Stimulated activated CD4-positive, alpha-beta T cell treated with anti-CD3 and anti-CD28 coated beads, TNF-alpha, amount 100 ng/mL, for 4 hours (primary cell): ENCODE results near the gene C4B.
"Not testable (repeated sequence)": the region's sequence is repeated elsewhere in the genome, so short reads cannot be mapped to it uniquely, and the experiment has no call there.

Experiments used
- DNase-seq, 3 experiments: peaks; one replicate each; pipeline ENCODE4 v3.0.0-alpha.2; 2020; ENCODE audit warnings: low read depth in 3 of 3

C4B gene

GRCh38 chr6:32035283-32036013 is 20.9 kb downstream of the C4B start:
- DNase-seq, result not testable (repeated sequence)

GRCh38 chr6:32037136-32037535 is 22.5 kb downstream of the C4B start:
- not testable (repeated sequence) for DNase-seq

DNA sequence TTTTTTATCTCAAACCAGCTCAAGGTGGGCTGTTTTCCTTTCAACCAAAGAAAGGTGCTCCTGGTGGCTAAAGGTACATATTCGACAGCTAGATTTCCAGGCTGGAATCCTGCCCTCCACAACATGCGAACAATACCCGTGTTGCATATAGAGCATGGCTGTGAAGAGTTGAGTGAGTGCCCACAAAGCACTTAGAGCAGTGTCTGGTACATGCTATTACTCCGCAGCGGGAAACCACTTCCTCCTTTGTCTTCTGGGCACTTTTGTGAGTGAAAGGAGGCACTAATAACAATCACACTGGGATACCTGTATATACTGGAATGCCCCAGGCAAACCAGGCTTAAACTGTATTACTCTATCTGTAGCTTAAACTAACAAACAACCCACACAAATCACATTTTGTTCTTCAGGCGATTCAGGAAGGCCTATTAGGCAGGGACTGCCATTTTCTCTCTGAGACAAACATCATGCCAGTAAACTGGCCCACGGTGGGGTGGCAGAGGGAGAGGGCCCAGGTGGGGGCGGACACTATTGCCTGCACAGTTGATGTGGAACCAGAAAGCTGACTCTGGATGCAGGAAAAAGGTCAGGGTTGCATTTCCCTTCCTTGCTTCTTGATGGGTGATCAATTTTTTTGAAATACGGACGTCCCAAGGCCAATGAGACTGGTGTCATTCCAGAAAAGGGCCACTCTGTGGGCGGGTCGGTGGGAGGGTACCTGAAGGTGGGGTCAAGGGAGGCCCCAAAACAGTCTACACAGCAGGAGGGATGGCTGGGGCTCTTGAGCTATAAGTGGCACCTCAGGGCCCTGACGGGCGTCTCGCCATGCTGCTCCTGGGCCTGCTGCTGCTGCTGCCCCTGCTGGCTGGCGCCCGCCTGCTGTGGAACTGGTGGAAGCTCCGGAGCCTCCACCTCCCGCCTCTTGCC is 23.3 kb downstream of the C4B start, which contains the start of gene CYP21A2:
CYP21A2 (plus strand) TSS at position 818 of the 927 bp plus-strand sequence; CDS start at position 826, 8 bp downstream.
- not testable (repeated sequence) for DNase-seq

DNA sequence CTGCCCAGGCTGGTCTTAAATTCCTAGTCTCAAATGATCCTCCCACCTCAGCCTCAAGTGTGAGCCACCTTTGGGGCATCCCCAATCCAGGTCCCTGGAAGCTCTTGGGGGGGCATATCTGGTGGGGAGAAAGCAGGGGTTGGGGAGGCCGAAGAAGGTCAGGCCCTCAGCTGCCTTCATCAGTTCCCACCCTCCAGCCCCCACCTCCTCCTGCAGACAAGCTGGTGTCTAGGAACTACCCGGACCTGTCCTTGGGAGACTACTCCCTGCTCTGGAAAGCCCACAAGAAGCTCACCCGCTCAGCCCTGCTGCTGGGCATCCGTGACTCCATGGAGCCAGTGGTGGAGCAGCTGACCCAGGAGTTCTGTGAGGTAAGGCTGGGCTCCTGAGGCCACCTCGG is 24.3 kb downstream of the C4B start:
- DNase-seq, result not testable (repeated sequence)

DNA sequence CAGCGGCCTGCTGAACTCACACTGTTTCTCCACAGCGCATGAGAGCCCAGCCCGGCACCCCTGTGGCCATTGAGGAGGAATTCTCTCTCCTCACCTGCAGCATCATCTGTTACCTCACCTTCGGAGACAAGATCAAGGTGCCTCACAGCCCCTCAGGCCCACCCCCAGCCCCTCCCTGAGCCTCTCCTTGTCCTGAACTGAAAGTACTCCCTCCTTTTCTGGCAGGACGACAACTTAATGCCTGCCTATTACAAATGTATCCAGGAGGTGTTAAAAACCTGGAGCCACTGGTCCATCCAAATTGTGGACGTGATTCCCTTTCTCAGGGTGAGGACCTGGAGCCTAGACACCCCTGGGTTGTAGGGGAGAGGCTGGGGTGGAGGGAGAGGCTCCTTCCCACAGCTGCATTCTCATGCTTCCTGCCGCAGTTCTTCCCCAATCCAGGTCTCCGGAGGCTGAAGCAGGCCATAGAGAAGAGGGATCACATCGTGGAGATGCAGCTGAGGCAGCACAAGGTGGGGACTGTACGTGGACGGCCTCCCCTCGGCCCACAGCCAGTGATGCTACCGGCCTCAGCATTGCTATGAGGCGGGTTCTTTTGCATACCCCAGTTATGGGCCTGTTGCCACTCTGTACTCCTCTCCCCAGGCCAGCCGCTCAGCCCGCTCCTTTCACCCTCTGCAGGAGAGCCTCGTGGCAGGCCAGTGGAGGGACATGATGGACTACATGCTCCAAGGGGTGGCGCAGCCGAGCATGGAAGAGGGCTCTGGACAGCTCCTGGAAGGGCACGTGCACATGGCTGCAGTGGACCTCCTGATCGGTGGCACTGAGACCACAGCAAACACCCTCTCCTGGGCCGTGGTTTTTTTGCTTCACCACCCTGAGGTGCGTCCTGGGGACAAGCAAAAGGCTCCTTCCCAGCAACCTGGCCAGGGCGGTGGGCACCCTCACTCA is 25.0 kb downstream of the C4B start:
- not testable (repeated sequence) for DNase-seq

DNA sequence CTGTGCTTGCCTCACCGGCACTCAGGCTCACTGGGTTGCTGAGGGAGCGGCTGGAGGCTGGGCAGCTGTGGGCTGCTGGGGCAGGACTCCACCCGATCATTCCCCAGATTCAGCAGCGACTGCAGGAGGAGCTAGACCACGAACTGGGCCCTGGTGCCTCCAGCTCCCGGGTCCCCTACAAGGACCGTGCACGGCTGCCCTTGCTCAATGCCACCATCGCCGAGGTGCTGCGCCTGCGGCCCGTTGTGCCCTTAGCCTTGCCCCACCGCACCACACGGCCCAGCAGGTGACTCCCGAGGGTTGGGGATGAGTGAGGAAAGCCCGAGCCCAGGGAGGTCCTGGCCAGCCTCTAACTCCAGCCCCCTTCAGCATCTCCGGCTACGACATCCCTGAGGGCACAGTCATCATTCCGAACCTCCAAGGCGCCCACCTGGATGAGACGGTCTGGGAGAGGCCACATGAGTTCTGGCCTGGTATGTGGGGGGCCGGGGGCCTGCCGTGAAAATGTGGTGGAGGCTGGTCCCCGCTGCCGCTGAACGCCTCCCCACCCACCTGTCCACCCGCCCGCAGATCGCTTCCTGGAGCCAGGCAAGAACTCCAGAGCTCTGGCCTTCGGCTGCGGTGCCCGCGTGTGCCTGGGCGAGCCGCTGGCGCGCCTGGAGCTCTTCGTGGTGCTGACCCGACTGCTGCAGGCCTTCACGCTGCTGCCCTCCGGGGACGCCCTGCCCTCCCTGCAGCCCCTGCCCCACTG is 25.9 kb downstream of the C4B start:
- DNase-seq, result not testable (repeated sequence)

DNA sequence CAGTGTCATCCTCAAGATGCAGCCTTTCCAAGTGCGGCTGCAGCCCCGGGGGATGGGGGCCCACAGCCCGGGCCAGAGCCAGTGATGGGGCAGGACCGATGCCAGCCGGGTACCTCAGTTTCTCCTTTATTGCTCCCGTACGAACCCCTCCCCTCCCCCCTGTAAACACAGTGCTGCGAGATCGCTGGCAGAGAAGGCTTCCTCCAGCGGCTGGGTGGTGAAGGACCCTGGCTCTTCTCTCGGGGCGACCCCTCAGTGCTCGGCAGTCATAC is 26.4 kb downstream of the C4B start:
- DNase-seq, result not testable (repeated sequence)

GRCh38 chr6:32041385-32041784 is 26.8 kb downstream of the C4B start:
- not testable (repeated sequence) for DNase-seq

DNA sequence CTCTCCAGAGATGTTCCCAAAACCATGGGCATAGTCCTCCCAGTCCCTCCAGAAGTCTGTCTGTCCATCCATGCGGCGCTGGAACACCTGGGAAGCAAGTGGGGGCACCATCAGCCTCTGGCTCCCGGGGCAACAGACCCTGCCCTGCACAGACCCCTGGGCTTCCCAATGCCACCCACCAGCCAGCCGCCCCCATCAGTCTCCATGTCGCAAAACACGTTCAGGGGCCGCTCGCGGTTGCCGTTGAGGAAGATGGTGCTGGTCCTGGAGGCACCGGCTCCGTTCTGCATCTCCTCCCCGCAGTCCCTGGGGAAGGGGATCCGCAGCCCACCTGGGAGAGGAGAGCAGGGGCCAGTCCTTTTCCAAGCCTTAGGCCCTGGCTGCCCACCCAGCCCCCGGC is 27.7 kb downstream of the C4B start:
- not testable (repeated sequence) for DNase-seq

DNA sequence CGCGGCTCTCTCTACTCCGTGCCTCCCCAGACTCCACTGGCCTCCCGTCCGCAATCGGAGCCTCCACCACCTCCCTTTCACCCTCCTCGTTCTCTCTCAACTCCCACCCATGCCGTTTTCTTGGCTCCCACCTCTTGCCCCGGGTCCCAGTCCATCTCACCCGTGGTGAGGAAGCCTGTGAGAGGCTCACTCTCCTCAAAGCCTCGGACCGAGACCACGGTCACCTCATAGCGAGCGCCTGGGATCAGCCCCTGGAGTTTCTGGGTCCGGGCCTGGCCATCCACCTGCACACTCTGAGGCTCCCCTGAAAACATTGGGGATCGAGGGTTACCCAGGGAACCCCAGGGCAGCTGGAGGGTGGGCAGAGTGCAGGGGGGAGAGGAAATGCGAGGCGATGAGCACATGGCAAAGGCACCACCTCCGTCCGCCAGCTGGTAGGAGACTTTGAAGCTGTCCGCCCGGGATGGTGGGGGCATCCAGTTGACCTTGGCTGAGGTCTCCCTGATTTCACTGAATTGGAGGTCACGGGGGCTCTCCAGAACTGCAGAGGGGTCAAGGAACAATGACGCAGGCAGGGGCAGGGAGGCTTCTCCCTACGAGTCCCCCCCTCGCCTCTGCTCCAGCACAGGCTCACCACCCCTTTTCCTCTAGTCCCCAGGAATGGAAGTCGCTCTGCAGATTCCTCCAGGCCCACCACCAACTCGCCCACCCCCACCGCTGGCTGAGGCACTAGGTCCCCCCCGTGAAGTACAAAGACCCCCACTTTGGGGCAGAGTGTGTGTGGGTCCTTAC is 29.2 kb downstream of the C4B start:
- DNase-seq, result not testable (repeated sequence)

DNA sequence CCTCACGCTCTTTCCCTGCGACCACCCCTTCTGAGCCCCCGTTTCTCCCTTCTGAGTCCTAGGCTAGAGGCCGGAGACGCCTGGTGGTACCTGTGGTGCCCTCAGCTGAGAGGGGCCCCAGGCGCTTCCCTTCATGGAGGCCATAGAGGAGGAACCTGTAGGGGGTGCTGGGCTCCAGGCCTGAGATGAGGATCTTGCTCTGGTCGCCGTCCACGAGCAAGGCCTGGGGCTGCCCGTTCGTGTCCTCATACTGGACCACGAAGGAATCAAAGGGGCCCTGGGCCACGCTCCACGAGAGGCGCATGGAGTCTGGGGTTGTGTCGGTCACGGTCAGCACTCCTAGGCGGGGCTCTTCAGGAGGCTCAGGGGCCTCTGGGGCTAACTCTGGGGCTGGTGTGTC is 30.3 kb downstream of the C4B start:
- not testable (repeated sequence) for DNase-seq

- no peak for DNase-seq
Measured at GRCh38 chr6:32045811-32046449, 31.3 kb downstream of the C4B start.

- no peak for DNase-seq
Measured at GRCh38 chr6:32046450-32047083, 32.0 kb downstream of the C4B start.

GRCh38 chr6:32047084-32047478 is 32.5 kb downstream of the C4B start:
- DNase-seq, result no peak

- no peak for DNase-seq
Measured at GRCh38 chr6:32047539-32047854, 32.9 kb downstream of the C4B start.

DNA sequence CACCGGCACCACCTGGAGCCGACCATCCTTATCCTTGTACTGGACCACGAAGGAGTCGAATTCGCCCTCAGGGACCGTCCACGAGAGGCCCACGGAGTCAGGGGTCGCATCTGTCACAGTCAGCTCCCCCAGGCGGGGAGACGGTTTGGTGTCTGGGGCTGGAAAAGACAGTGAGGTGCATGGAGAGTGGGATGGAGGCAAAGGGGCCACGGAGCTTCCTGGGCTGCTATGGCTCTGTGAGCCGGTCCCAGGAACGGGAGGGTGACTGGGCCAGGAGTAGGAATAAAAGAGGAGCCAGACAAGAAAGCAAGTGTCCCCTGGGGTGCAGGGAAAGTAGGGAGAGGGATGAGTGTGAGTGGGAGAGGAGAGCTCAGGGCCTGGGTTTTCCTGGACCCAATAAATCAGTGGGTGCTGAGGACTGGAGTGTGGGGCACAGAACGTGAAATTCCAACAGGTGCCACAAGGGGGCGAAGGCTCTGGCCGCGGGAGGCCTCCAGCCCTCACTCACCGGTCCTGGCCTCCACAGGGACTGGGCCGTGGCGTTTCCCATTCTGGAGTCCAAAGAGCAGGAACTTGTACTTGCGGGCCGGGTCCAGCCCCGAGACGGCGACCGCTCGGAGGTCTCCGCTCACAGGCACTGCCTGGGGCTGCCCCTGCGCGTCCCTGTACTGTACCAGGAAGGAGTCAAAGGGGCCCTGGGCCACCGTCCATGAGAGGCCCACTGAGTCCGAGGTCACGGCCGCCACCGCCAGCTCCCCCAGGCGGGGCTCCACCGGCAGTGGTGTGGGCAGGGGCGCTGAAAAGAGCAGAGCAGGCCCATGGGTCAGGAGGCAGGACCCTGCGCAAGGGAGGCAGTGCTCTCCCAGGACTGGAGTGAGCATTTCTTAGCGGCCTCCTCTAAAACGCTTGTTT is 33.5 kb downstream of the C4B start:
- peak; percentile 24 to 56 (median 39) for DNase-seq

GRCh38 chr6:32049149-32049548 is 34.6 kb downstream of the C4B start:
- DNase-seq, result not testable (repeated sequence)

DNA sequence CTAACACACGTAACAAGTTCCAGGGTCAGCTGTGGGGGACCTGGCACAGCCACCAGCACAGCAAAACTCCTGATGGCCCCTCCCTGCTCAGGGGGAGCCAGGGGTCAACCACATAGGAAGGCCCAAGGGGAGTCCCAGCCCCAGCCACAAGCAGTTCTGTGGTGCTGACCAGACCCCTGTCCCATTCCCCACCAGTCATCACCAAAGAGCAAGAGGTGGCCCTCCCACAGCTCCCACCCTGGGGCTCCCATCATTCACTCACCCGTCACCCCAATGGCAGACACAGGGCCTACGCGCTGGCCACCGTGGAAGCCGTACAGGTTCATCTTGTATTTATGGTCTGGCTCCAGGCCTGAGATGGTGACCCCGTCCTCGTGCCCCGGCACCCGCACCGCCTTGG is 35.1 kb downstream of the C4B start:
- not testable (repeated sequence) for DNase-seq
